Measurements from ENCODE around the gene FRMPD1.

Gene FRMPD1

GRCh38 chr9:37784616-37785483 is 134.1 kb downstream of the FRMPD1 start, which contains the start of gene EXOSC3:
Gene EXOSC3, minus strand, starts transcription at chr9:37785064. Its CDS starts 20 bp downstream, at chr9:37785044.
- DNase-seq, result peak; percentile 68

GRCh38 chr9:37787059-37787458 is 136.3 kb downstream of the FRMPD1 start:
- DNase-seq, result no peak

GRCh38 chr9:37788332-37788731 is 137.6 kb downstream of the FRMPD1 start:
- no peak for DNase-seq

GRCh38 chr9:37790096-37790495 is 139.3 kb downstream of the FRMPD1 start:
- no peak for DNase-seq

GRCh38 chr9:37792122-37792521 is 141.4 kb downstream of the FRMPD1 start:
- no peak for DNase-seq

GRCh38 chr9:37796232-37796631 is 145.5 kb downstream of the FRMPD1 start:
- no peak for DNase-seq
